ENCODE data around the gene CHDH. TPM values are rescaled to one million over a fixed set of nuclear protein-coding genes. Genes with fewer than 3 reads are reported as not detected.

The CHDH gene
- total and polyA plus RNA-seq, 2 experiments from 2014 or later: 2.3 to 6.6 TPM

GRCh38 chr3:53790470-53790869 lies 55.7 kb downstream of the CHDH start (continued):
- TF ChIP-seq CREB1 (CRISPR knock-in tag; IDR thresholded peaks at IDR 0.05; ENCODE audit: low read depth) (no peak), STAT1 (IDR thresholded peaks at IDR 0.05; ENCODE audit: unreplicated experiment) (no peak), ZNF114 (CRISPR knock-in tag; IDR thresholded peaks at IDR 0.05) (no peak), JUNB (IDR thresholded peaks at IDR 0.05; ENCODE audit: unreplicated experiment) (no peak), ZNF331 (CRISPR knock-in tag; IDR thresholded peaks at IDR 0.05; ENCODE audit: low read depth) (no peak), EZH2 (IDR thresholded peaks at IDR 0.05; ENCODE audit: low read depth, unreplicated experiment) (no peak), REST (IDR thresholded peaks at IDR 0.05; ENCODE audit: unreplicated experiment) (no peak), EZH2phosphoT487 (IDR thresholded peaks at IDR 0.05; ENCODE audit: unreplicated experiment) (no peak)

- no peaks in the 10 kb centered on the region for H3K79me2 ChIP-seq (replicated peaks; ENCODE audit: insufficient read depth)
- TF ChIP-seq ETS1 (IDR thresholded peaks at IDR 0.05): no peak
- no peak for TF ChIP-seq POLR2AphosphoS5 (IDR thresholded peaks at IDR 0.05; ENCODE audit: low read depth)
- no peak for TF ChIP-seq EZH2phosphoT487 (IDR thresholded peaks at IDR 0.05; ENCODE audit: unreplicated experiment)
- TF ChIP-seq NANOG (IDR thresholded peaks at IDR 0.05; ENCODE audit: borderline replicate concordance): no peak
- TF ChIP-seq ZNF462 (CRISPR knock-in tag; IDR thresholded peaks at IDR 0.05): no peak
- no peak for TF ChIP-seq EZH2 (IDR thresholded peaks at IDR 0.05; ENCODE audit: low read depth, unreplicated experiment)
- no peak for TF ChIP-seq STAT1 (IDR thresholded peaks at IDR 0.05; ENCODE audit: unreplicated experiment)
- TF ChIP-seq ZNF114 (CRISPR knock-in tag; IDR thresholded peaks at IDR 0.05): no peak
- TF ChIP-seq JUNB (IDR thresholded peaks at IDR 0.05; ENCODE audit: unreplicated experiment): no peak
- TF ChIP-seq ZNF331 (CRISPR knock-in tag; IDR thresholded peaks at IDR 0.05; ENCODE audit: low read depth): no peak
- no peak for TF ChIP-seq CTCF (conservative IDR thresholded peaks at IDR 0.05; ENCODE audit: low read depth in 2 of 2)
Observed at GRCh38 chr3:53789459-53789858, 56.8 kb downstream of the CHDH start.

More at GRCh38 chr3:53789459-53789858, 56.8 kb downstream of the CHDH start:
- Histone ChIP-seq H3F3A (replicated peaks; ENCODE audit: low read depth) (no peaks in the 10 kb centered on the region), H3K36me3 (ENCODE audit: insufficient read depth) (no peaks in the 10 kb centered on the region), H3K4me2 (no peak overlapping the region), H4K20me1 (replicated peaks; ENCODE audit: insufficient read depth) (no peaks in the 10 kb centered on the region), H3K27ac (ENCODE audit: low read depth) (no peak overlapping the region), H3K27me3 (ENCODE audit: insufficient read depth) (no peaks in the 10 kb centered on the region), H3K4me3 (no peak overlapping the region), H3K9me2 (ENCODE audit: insufficient read depth) (peaks cover 3% of the 10 kb centered on the region; the same call in 1 of the 2 replicates), H3K4me1 (ENCODE audit: insufficient read depth) (0 out of 2 replicates have a peak, but pooled peaks cover under 1% of the 10 kb centered on the region), H2AFZ (no peak overlapping the region)
- DNase-seq (ENCODE audit: low spot score) (peak; percentile 32), ATAC-seq (no peak)
- no peaks in the 10 kb centered on the region for H3K36me3 Mint-ChIP-seq (ENCODE audit: low read depth)
- no peaks in the 10 kb centered on the region for H3K9me3 Mint-ChIP-seq
- no peak overlapping the region for H3K4me3 Mint-ChIP-seq
- no peaks in the 10 kb centered on the region for H3K27me3 Mint-ChIP-seq (ENCODE audit: insufficient read depth, low read depth, poor library complexity)
- peaks cover 16% of the 10 kb centered on the region for H3K4me1 Mint-ChIP-seq
- H3K27ac Mint-ChIP-seq: no peak overlapping the region
